ENCODE measurements around the gene TSPAN6.

TSPAN6 gene

GRCh38 chrX:100663642-100664041 is 27.0 kb upstream of the TSPAN6 start:
- POLR2A ChIA-PET: no interaction called here
- CTCF ChIA-PET: interaction anchor here (1.2 kb wide), 2 partner anchors 22 to 105 kb away, joined by 4 to 5 read pairs; no protein-coding TSS in a partner anchor

DNA sequence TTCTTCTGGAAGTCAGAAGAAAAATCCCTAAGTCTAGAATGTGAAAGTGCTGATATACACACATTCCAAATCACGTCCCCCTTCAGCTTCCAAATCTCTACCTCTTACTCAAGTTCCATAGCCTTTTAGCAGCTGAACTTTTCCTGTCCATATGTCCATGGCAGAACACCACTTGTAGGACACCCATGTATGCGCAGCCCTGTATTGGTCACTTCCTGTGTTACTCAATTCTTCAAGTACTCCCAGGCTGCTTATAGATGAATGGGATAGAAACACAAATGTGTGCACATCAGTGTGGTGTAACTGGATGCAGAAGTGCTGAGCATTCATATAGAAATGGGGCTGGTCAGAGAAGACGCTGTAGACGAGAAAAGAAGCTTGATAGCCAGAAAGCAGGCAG is 26.2 kb upstream of the TSPAN6 start:
- no peak overlapping the region for H3K27ac ChIP-seq (ENCODE audit: extremely low read depth, low read depth, low read length)
- POLR2A ChIA-PET: no interaction called here
- CTCF ChIA-PET: interaction anchor here (0.6 to 2.1 kb wide), 5 partner anchors 9 to 106 kb away, joined by 3 to 16 read pairs (median 4); no protein-coding TSS in a partner anchor

More at GRCh38 chrX:100663642-100664041, 27.0 kb upstream of the TSPAN6 start:
- TF ChIP-seq ZBTB1 (tag by site-specific recombination; IDR thresholded peaks at IDR 0.05): no peak
- TF ChIP-seq ZNF623 (tag by site-specific recombination; IDR thresholded peaks at IDR 0.05): no peak
- no peak for TF ChIP-seq ZNF335 (tag by site-specific recombination; conservative IDR thresholded peaks at IDR 0.05)
- TF ChIP-seq ZNF175 (tag by site-specific recombination; IDR thresholded peaks at IDR 0.05): no peak
- TF ChIP-seq PBX3 (CRISPR knock-in tag; IDR thresholded peaks at IDR 0.05): no peak
- no peak for TF ChIP-seq ZNF701 (tag by site-specific recombination; IDR thresholded peaks at IDR 0.05)
- TF ChIP-seq YY1 (tag by site-specific recombination; IDR thresholded peaks at IDR 0.05): no peak
- no peak for TF ChIP-seq ZNF639 (tag by site-specific recombination; IDR thresholded peaks at IDR 0.05)
- no peak for TF ChIP-seq ZNF791 (tag by site-specific recombination; IDR thresholded peaks at IDR 0.05)
- no peak for TF ChIP-seq ZBTB20 (tag by site-specific recombination; IDR thresholded peaks at IDR 0.05)
- TF ChIP-seq GLIS1 (tag by site-specific recombination; IDR thresholded peaks at IDR 0.05): no peak
- no peak for TF ChIP-seq HOXD13 (CRISPR knock-in tag; IDR thresholded peaks at IDR 0.05; ENCODE audit: borderline replicate concordance)
- TF ChIP-seq ZNF561 (tag by site-specific recombination; IDR thresholded peaks at IDR 0.05; ENCODE audit: borderline replicate concordance): no peak
- Histone ChIP-seq H3K4me3 (ENCODE audit: low read depth, low read length) (no peak overlapping the region), H3K9me3 (ENCODE audit: control insufficient read depth, insufficient read depth, low read depth, low read length) (no peaks in the 10 kb centered on the region), H3K4me1 (ENCODE audit: control insufficient read depth, insufficient read depth, low read length) (no peaks in the 10 kb centered on the region), H3K36me3 (ENCODE audit: control insufficient read depth in 2 of 2, insufficient read depth in 1 of 2, low read length in 2 of 2) (peaks cover 0 to 23% of the 10 kb centered on the region in 2 experiments; a peak in 1 of 3 replicates), H3K27ac (ENCODE audit: extremely low read depth, low read depth, low read length) (no peak overlapping the region)

More for the DNA sequence above, 26.2 kb upstream of the TSPAN6 start:
- Histone ChIP-seq H3K36me3 (ENCODE audit: control insufficient read depth in 2 of 2, insufficient read depth in 1 of 2, low read length in 2 of 2) (peaks cover 0 to 23% of the 10 kb centered on the region in 2 experiments; a peak in 1 of 3 replicates), H3K9me3 (ENCODE audit: control insufficient read depth, insufficient read depth, low read depth, low read length) (no peaks in the 10 kb centered on the region), H3K4me1 (ENCODE audit: control insufficient read depth, insufficient read depth, low read length) (no peaks in the 10 kb centered on the region), H3K4me3 (ENCODE audit: low read depth, low read length) (no peak overlapping the region)
- TF ChIP-seq ZSCAN23 (tag by site-specific recombination; IDR thresholded peaks at IDR 0.05) (no peak), ZNF658 (tag by site-specific recombination; IDR thresholded peaks at IDR 0.05) (no peak), ZNF280D (tag by site-specific recombination; IDR thresholded peaks at IDR 0.05) (no peak), KLF1 (tag by site-specific recombination; IDR thresholded peaks at IDR 0.05) (no peak), ZNF394 (tag by site-specific recombination; IDR thresholded peaks at IDR 0.05; ENCODE audit: borderline replicate concordance) (no peak), ZFHX2 (tag by site-specific recombination; conservative IDR thresholded peaks at IDR 0.05) (no peak)

Measured in HEK293 (cell line).